Measurements from ENCODE around the gene ZHX3. TPM values are rescaled to one million over a fixed set of nuclear protein-coding genes. Genes with fewer than 3 reads are reported as not detected.

ZHX3 gene
- total RNA-seq, 1 donor, result 4.3 TPM

GRCh38 chr20:41180599-41181333 lies 136.8 kb downstream of the ZHX3 start:
- Histone ChIP-seq H3K27me3 (ENCODE audit: insufficient read depth, low read length) (no peaks in the 10 kb centered on the region), H3K4me1 (ENCODE audit: insufficient read depth, low read length) (no peaks in the 10 kb centered on the region), H3K9me3 (ENCODE audit: low read depth, low read length) (no peaks in the 10 kb centered on the region), H3K4me3 (ENCODE audit: low read length) (no peak overlapping the region)

- no peaks in the 10 kb centered on the region for H3K9me3 ChIP-seq (ENCODE audit: low read depth, low read length)
- no peaks in the 10 kb centered on the region for H3K4me1 ChIP-seq (ENCODE audit: insufficient read depth, low read length)
- no peaks in the 10 kb centered on the region for H3K27me3 ChIP-seq (ENCODE audit: insufficient read depth, low read length)
- H3K4me3 ChIP-seq (ENCODE audit: low read length), result no peak overlapping the region
Measured at GRCh38 chr20:41179961-41180360, 137.6 kb downstream of the ZHX3 start.

- Histone ChIP-seq H3K9me3 (ENCODE audit: low read depth, low read length) (no peaks in the 10 kb centered on the region), H3K4me3 (ENCODE audit: low read length) (no peak overlapping the region), H3K4me1 (ENCODE audit: insufficient read depth, low read length) (no peaks in the 10 kb centered on the region), H3K27me3 (ENCODE audit: insufficient read depth, low read length) (no peaks in the 10 kb centered on the region)
Measured at GRCh38 chr20:41178904-41179432, 138.6 kb downstream of the ZHX3 start.

- H3K4me3 ChIP-seq (ENCODE audit: low read length), result no peak overlapping the region
- H3K27me3 ChIP-seq (ENCODE audit: insufficient read depth, low read length), result no peaks in the 10 kb centered on the region
- no peaks in the 10 kb centered on the region for H3K9me3 ChIP-seq (ENCODE audit: low read depth, low read length)
- no peaks in the 10 kb centered on the region for H3K4me1 ChIP-seq (ENCODE audit: insufficient read depth, low read length)
Measured at GRCh38 chr20:41178495-41178894, 139.0 kb downstream of the ZHX3 start.

- H3K9me3 ChIP-seq (ENCODE audit: low read depth, low read length), result no peaks in the 10 kb centered on the region
Measured at GRCh38 chr20:41177636-41178035, 139.9 kb downstream of the ZHX3 start.

GRCh38 chr20:41176711-41177552 lies 140.6 kb downstream of the ZHX3 start:
- H3K4me1 ChIP-seq (ENCODE audit: insufficient read depth, low read length), result no peaks in the 10 kb centered on the region
- H3K9me3 ChIP-seq (ENCODE audit: low read depth, low read length), result no peaks in the 10 kb centered on the region
- H3K27me3 ChIP-seq (ENCODE audit: insufficient read depth, low read length), result no peaks in the 10 kb centered on the region
- no peak overlapping the region for H3K4me3 ChIP-seq (ENCODE audit: low read length)

More at GRCh38 chr20:41177636-41178035, 139.9 kb downstream of the ZHX3 start:
- H3K27me3 ChIP-seq (ENCODE audit: insufficient read depth, low read length), result no peaks in the 10 kb centered on the region
- no peaks in the 10 kb centered on the region for H3K4me1 ChIP-seq (ENCODE audit: insufficient read depth, low read length)
- no peak overlapping the region for H3K4me3 ChIP-seq (ENCODE audit: low read length)

GRCh38 chr20:41175727-41176330 lies 141.7 kb downstream of the ZHX3 start:
- Histone ChIP-seq H3K4me3 (ENCODE audit: low read length) (no peak overlapping the region), H3K4me1 (ENCODE audit: insufficient read depth, low read length) (no peaks in the 10 kb centered on the region), H3K9me3 (ENCODE audit: low read depth, low read length) (no peaks in the 10 kb centered on the region), H3K27me3 (ENCODE audit: insufficient read depth, low read length) (no peaks in the 10 kb centered on the region)

GRCh38 chr20:41175201-41175651 lies 142.3 kb downstream of the ZHX3 start:
- no peak overlapping the region for H3K4me3 ChIP-seq (ENCODE audit: low read length)
- no peaks in the 10 kb centered on the region for H3K9me3 ChIP-seq (ENCODE audit: low read depth, low read length)
- no peaks in the 10 kb centered on the region for H3K27me3 ChIP-seq (ENCODE audit: insufficient read depth, low read length)
- no peaks in the 10 kb centered on the region for H3K4me1 ChIP-seq (ENCODE audit: insufficient read depth, low read length)

GRCh38 chr20:41174782-41175181 lies 142.7 kb downstream of the ZHX3 start:
- H3K4me1 ChIP-seq (ENCODE audit: insufficient read depth, low read length), result no peaks in the 10 kb centered on the region
- H3K27me3 ChIP-seq (ENCODE audit: insufficient read depth, low read length), result no peaks in the 10 kb centered on the region
- no peak overlapping the region for H3K4me3 ChIP-seq (ENCODE audit: low read length)
- H3K9me3 ChIP-seq (ENCODE audit: low read depth, low read length), result no peaks in the 10 kb centered on the region

GRCh38 chr20:41174373-41174772 lies 143.2 kb downstream of the ZHX3 start:
- Histone ChIP-seq H3K9me3 (ENCODE audit: low read depth, low read length) (no peaks in the 10 kb centered on the region), H3K4me3 (ENCODE audit: low read length) (no peak overlapping the region), H3K4me1 (ENCODE audit: insufficient read depth, low read length) (no peaks in the 10 kb centered on the region), H3K27me3 (ENCODE audit: insufficient read depth, low read length) (no peaks in the 10 kb centered on the region)

GRCh38 chr20:41173791-41174341 lies 143.7 kb downstream of the ZHX3 start:
- Histone ChIP-seq H3K9me3 (ENCODE audit: low read depth, low read length) (no peaks in the 10 kb centered on the region), H3K4me3 (ENCODE audit: low read length) (no peak overlapping the region), H3K27me3 (ENCODE audit: insufficient read depth, low read length) (no peaks in the 10 kb centered on the region), H3K4me1 (ENCODE audit: insufficient read depth, low read length) (no peaks in the 10 kb centered on the region)

GRCh38 chr20:41173161-41173721 lies 144.3 kb downstream of the ZHX3 start:
- H3K27me3 ChIP-seq (ENCODE audit: insufficient read depth, low read length), result no peaks in the 10 kb centered on the region
- no peaks in the 10 kb centered on the region for H3K9me3 ChIP-seq (ENCODE audit: low read depth, low read length)
- H3K4me3 ChIP-seq (ENCODE audit: low read length), result no peak overlapping the region
- no peaks in the 10 kb centered on the region for H3K4me1 ChIP-seq (ENCODE audit: insufficient read depth, low read length)

- Histone ChIP-seq H3K4me1 (ENCODE audit: insufficient read depth, low read length) (peaks cover 6% of the 10 kb centered on the region), H3K4me3 (ENCODE audit: low read length) (no peak overlapping the region), H3K9me3 (ENCODE audit: low read depth, low read length) (no peaks in the 10 kb centered on the region), H3K27me3 (ENCODE audit: insufficient read depth, low read length) (no peaks in the 10 kb centered on the region)
Measured at GRCh38 chr20:41172296-41173140, 145.0 kb downstream of the ZHX3 start.
